ENCODE results near the gene MRPL48. TPM values are rescaled to one million over a fixed set of nuclear protein-coding genes. Genes with fewer than 3 reads are reported as not detected.
A peak's percentile ranks its signal among the peaks of the same experiment; 100 is the strongest.

MRPL48 gene
- total RNA-seq, 1 donor from 2014 or later = 27.2 TPM

GRCh38 chr11:73818846-73819245 is 31.2 kb downstream of the MRPL48 start:
- H3K27me3 Mint-ChIP-seq (ENCODE audit: insufficient read depth, low read depth) = peaks cover 4% of the 10 kb centered on the region
- TF ChIP-seq EZH2phosphoT487 (IDR thresholded peaks at IDR 0.05) (no peak), CTCF (IDR thresholded peaks at IDR 0.05) (no peak), EZH2 (IDR thresholded peaks at IDR 0.05) (no peak)
- peaks cover 8% of the 10 kb centered on the region for H3K36me3 Mint-ChIP-seq
- H3K4me3 ChIP-seq = no peak overlapping the region
- H3K9me3 Mint-ChIP-seq = peaks cover 4% of the 10 kb centered on the region
- H3K4me1 ChIP-seq = peaks cover 17% of the 10 kb centered on the region
- no peak overlapping the region for H3K4me3 Mint-ChIP-seq
- no peaks in the 10 kb centered on the region for H3K36me3 ChIP-seq
- no peak overlapping the region for H2AFZ ChIP-seq (replicated peaks)
- no peaks in the 10 kb centered on the region for H3K9me3 ChIP-seq (ENCODE audit: low read depth)
- H4K20me1 ChIP-seq (ENCODE audit: low read depth) = no peaks in the 10 kb centered on the region
- no peaks in the 10 kb centered on the region for H3K79me2 ChIP-seq (ENCODE audit: low read depth)
- no peak overlapping the region for H3K9ac ChIP-seq
- peaks cover 12% of the 10 kb centered on the region for H3K4me1 Mint-ChIP-seq
- no peaks in the 10 kb centered on the region for H3K27me3 ChIP-seq
- DNase-seq (ENCODE audit: low spot score) = peak; percentile 4
- H3K27ac ChIP-seq = peak overlapping the region; percentile 65
- H3K27ac Mint-ChIP-seq = no peak overlapping the region
- H3F3A ChIP-seq (ENCODE audit: low read depth) = no peaks in the 10 kb centered on the region
- peak overlapping the region; percentile 17 for H3K4me2 ChIP-seq

- no peaks in the 10 kb centered on the region for H3K27me3 ChIP-seq
- H3K27ac Mint-ChIP-seq = no peak overlapping the region
- H3K79me2 ChIP-seq (ENCODE audit: low read depth) = no peaks in the 10 kb centered on the region
- peaks cover 5% of the 10 kb centered on the region for H3K4me1 ChIP-seq
- no peak for TF ChIP-seq EZH2 (IDR thresholded peaks at IDR 0.05)
- no peak for TF ChIP-seq EZH2phosphoT487 (IDR thresholded peaks at IDR 0.05)
- no peak for TF ChIP-seq CTCF (IDR thresholded peaks at IDR 0.05)
- H4K20me1 ChIP-seq (ENCODE audit: low read depth) = no peaks in the 10 kb centered on the region
- H3K27ac ChIP-seq = no peak overlapping the region
- H3K4me2 ChIP-seq = no peak overlapping the region
- H3K36me3 ChIP-seq = no peaks in the 10 kb centered on the region
- no peaks in the 10 kb centered on the region for H3K9me3 ChIP-seq (ENCODE audit: low read depth)
- no peak overlapping the region for H3K4me3 Mint-ChIP-seq
- H2AFZ ChIP-seq (replicated peaks) = no peak overlapping the region
- H3F3A ChIP-seq (ENCODE audit: low read depth) = no peaks in the 10 kb centered on the region
- H3K9me3 Mint-ChIP-seq = no peaks in the 10 kb centered on the region
- no peaks in the 10 kb centered on the region for H3K4me1 Mint-ChIP-seq
- no peak overlapping the region for H3K4me3 ChIP-seq
- no peak for DNase-seq (ENCODE audit: low spot score)
- no peak overlapping the region for H3K9ac ChIP-seq
- peaks cover 12% of the 10 kb centered on the region for H3K36me3 Mint-ChIP-seq
- H3K27me3 Mint-ChIP-seq (ENCODE audit: insufficient read depth, low read depth) = no peaks in the 10 kb centered on the region
Observed at GRCh38 chr11:73830261-73830660, 42.6 kb downstream of the MRPL48 start.

- Histone ChIP-seq H3K27ac (no peak overlapping the region), H3K4me3 (no peak overlapping the region), H3K4me2 (no peak overlapping the region), H3K9ac (no peak overlapping the region), H4K20me1 (ENCODE audit: low read depth) (no peaks in the 10 kb centered on the region), H3K27me3 (no peaks in the 10 kb centered on the region), H3K9me3 (ENCODE audit: low read depth) (no peaks in the 10 kb centered on the region), H3K36me3 (no peaks in the 10 kb centered on the region), H2AFZ (replicated peaks) (no peak overlapping the region), H3F3A (ENCODE audit: low read depth) (no peaks in the 10 kb centered on the region), H3K4me1 (peaks cover 5% of the 10 kb centered on the region), H3K79me2 (ENCODE audit: low read depth) (no peaks in the 10 kb centered on the region)
- Mint-ChIP-seq H3K36me3 (peaks cover 6% of the 10 kb centered on the region), H3K27ac (no peak overlapping the region), H3K27me3 (ENCODE audit: insufficient read depth, low read depth) (no peaks in the 10 kb centered on the region), H3K4me3 (no peak overlapping the region), H3K9me3 (no peaks in the 10 kb centered on the region), H3K4me1 (peaks cover under 1% of the 10 kb centered on the region)
- DNase-seq (ENCODE audit: low spot score) = no peak
- TF ChIP-seq EZH2phosphoT487 (IDR thresholded peaks at IDR 0.05) (no peak), EZH2 (IDR thresholded peaks at IDR 0.05) (no peak), CTCF (IDR thresholded peaks at IDR 0.05) (no peak)
Observed at GRCh38 chr11:73833067-73833466, 45.4 kb downstream of the MRPL48 start.
